ENCODE measurements around the gene SPATA12. TPM values are rescaled to one million over a fixed set of nuclear protein-coding genes. Genes with fewer than 3 reads are reported as not detected.

Gene SPATA12
- total RNA-seq, 1 donor, result 0.09 TPM

GRCh38 chr3:57068437-57069089 lies 8.1 kb downstream of the SPATA12 start:
- DNase-seq (ENCODE audit: low read depth), result peak; percentile 99
- H3K4me3 ChIP-seq (ENCODE audit: low read depth, low read length), result peak overlapping the region; percentile 19
- no peak for TF ChIP-seq CTCF (IDR thresholded peaks at IDR 0.05; ENCODE audit: insufficient read depth, low read length)

- peak; percentile 58 for DNase-seq (ENCODE audit: low read depth)
- TF ChIP-seq CTCF (IDR thresholded peaks at IDR 0.05; ENCODE audit: insufficient read depth, low read length), result no peak
- H3K4me3 ChIP-seq (ENCODE audit: low read depth, low read length), result no peak overlapping the region
Measured at GRCh38 chr3:57069503-57069902, 9.0 kb downstream of the SPATA12 start.

DNA sequence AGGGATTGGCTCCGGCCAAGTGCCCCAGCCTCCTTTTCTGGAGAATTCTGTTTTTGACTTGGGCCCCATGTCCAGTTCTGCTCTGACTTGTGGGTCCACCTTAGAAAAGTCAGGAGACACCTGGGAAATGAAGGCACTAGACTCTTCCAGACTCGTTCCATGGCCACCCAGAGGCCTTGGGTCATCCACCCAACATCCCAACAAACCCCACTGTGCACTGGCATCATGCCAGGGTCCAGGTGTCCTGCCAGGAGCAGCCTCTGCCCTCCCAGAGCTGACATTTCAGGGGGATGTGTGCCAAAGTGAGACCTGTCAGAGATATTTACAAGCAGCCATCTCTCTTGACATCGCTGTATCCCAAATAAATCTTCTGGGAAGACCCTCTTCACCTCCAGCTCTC lies 13.2 kb downstream of the SPATA12 start:
- DNase-seq (ENCODE audit: low read depth), result no peak
- no peak for TF ChIP-seq CTCF (IDR thresholded peaks at IDR 0.05; ENCODE audit: insufficient read depth, low read length)

DNA sequence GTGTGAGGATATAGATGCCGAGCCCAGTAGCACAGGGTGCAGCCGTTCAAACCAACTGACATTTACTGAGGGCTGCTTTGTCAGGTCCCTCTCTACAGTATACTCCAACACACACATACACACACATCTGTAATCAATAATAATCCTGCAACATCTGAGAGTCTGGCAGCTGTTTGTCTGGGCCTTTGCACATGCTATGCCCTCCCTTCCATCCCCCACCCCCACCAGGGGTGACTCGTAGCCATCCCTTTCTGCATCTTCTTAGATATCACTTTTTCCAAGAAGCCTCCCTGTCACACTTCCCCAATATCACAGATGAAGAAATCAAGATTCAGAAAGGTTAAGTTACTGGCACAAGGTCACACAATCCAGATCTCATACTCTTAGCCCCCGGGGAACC lies 13.7 kb downstream of the SPATA12 start:
- no peak overlapping the region for H3K4me3 ChIP-seq (ENCODE audit: low read depth, low read length)
- no peak for DNase-seq (ENCODE audit: low read depth)
- TF ChIP-seq CTCF (IDR thresholded peaks at IDR 0.05; ENCODE audit: insufficient read depth, low read length), result no peak

More for the DNA sequence above, 13.2 kb downstream of the SPATA12 start:
- no peak overlapping the region for H3K4me3 ChIP-seq (ENCODE audit: low read depth, low read length)

DNA sequence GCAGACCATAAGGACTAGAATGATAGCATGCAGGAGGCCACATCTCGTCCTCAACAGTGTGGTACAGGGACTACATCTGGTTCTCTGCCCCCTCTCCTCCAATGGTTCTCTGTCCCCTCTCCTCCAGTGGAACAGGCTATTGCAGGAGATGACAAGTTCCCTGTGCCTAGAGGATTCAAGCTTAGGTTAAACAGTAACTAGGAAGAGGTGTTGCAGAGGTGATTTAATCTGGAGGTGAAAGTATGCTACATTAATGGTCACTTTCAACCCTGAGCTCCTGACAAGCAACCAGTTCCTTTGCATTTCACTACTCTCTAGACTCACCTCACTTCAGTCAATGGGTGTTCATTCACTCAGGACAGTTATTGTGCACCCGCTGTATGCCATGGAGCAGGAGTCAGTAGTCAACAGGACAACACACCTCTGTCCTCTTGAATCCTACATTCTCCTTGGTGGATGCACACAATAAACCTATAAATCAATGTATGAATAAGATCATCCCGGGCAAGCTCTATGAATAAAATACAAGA lies 16.0 kb downstream of the SPATA12 start:
- DNase-seq (ENCODE audit: low read depth), result no peak
- TF ChIP-seq CTCF (IDR thresholded peaks at IDR 0.05; ENCODE audit: insufficient read depth, low read length), result no peak

GRCh38 chr3:57077630-57078343 lies 17.3 kb downstream of the SPATA12 start:
- DNase-seq (ENCODE audit: low read depth), result no peak
- H3K4me3 ChIP-seq (ENCODE audit: low read depth, low read length), result peak overlapping the region; percentile 84
- no peak for TF ChIP-seq CTCF (IDR thresholded peaks at IDR 0.05; ENCODE audit: insufficient read depth, low read length)

More for the DNA sequence above, 16.0 kb downstream of the SPATA12 start:
- H3K4me3 ChIP-seq (ENCODE audit: low read depth, low read length), result no peak overlapping the region

All from fibroblast of the aortic adventitia (primary cell).